PC-3 (cell line): Measurements from ENCODE around the gene FOXO1.

ENCODE experiments used
- EZH2 ChIP-seq: fragments of 300-600 bp; sonication (generic); IDR thresholded peaks from one replicate; pipeline ENCODE4 v1.6.1; 2017; ENCODE audit warnings: antibody characterized with exemption, mild to moderate bottlenecking, low read length; ENCODE audit not compliant: unreplicated experiment
- EZH2phosphoT487 ChIP-seq: fragments of 300-600 bp; sonication (generic); IDR thresholded peaks from 2 replicates; pipeline ENCODE4 v1.6.1; 2018; ENCODE audit warnings: mild to moderate bottlenecking, antibody characterized with exemption, low read length, borderline replicate concordance
- TF ChIP-seq, protein P1 (sequence below): fragments of 300-600 bp; sonication (generic); conservative IDR thresholded peaks from 2 replicates; pipeline ENCODE4 v1.5.1; 2017; ENCODE audit warnings: antibody characterized with exemption, low read depth, mild to moderate bottlenecking, low read length

- TF ChIP-seq, protein P1, sequence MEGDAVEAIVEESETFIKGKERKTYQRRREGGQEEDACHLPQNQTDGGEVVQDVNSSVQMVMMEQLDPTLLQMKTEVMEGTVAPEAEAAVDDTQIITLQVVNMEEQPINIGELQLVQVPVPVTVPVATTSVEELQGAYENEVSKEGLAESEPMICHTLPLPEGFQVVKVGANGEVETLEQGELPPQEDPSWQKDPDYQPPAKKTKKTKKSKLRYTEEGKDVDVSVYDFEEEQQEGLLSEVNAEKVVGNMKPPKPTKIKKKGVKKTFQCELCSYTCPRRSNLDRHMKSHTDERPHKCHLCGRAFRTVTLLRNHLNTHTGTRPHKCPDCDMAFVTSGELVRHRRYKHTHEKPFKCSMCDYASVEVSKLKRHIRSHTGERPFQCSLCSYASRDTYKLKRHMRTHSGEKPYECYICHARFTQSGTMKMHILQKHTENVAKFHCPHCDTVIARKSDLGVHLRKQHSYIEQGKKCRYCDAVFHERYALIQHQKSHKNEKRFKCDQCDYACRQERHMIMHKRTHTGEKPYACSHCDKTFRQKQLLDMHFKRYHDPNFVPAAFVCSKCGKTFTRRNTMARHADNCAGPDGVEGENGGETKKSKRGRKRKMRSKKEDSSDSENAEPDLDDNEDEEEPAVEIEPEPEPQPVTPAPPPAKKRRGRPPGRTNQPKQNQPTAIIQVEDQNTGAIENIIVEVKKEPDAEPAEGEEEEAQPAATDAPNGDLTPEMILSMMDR, result no peak
- no peak for TF ChIP-seq EZH2
- TF ChIP-seq EZH2phosphoT487, result no peak
Observed at GRCh38 chr13:40540328-40541044, 126.0 kb downstream of the FOXO1 start.
